Activated B cell treated with CpG ODN at 0.5 μM for 24 hours (primary cell): ENCODE measurements around the gene CSNK1G1. TPM values are rescaled to one million over a fixed set of nuclear protein-coding genes. Genes with fewer than 3 reads are reported as not detected.
"Not testable (repeated sequence)": the region's sequence is repeated elsewhere in the genome, so short reads cannot be mapped to it uniquely, and the experiment has no call there.

ENCODE experiments used
- ATAC-seq: fragments of 200-7000 bp; cut with Tn5 transposase; one replicate; pipeline ENCODE4 v1.10.0; 2021; ENCODE audit warnings: low read depth, mild to moderate bottlenecking, moderate library complexity
- CTCF ChIA-PET: fragments of 350-600 bp; sonication (Branson Sonifier 250); formaldehyde crosslinking; loops from one replicate; lab custom pipeline; 2021; ENCODE audit warnings: antibody characterized with exemption; lab: Charles Lee
- POLR2A ChIA-PET: fragments of 350-600 bp; sonication (Branson Sonifier 250); formaldehyde crosslinking; loops from one replicate; lab custom pipeline; 2021; ENCODE audit warnings: antibody characterized with exemption; lab: Charles Lee
- DNase-seq: peaks from one replicate; pipeline ENCODE4 v3.0.0; 2022
- H3K27ac Mint-ChIP-seq: one replicate; pipeline ENCODE4 v1.8.0; 2020; ENCODE audit warnings: mixed read lengths
- H3K27me3 Mint-ChIP-seq: one replicate; pipeline ENCODE4 v1.8.0; 2021; ENCODE audit warnings: mixed read lengths
- H3K36me3 Mint-ChIP-seq: one replicate; pipeline ENCODE4 v1.8.0; 2021; ENCODE audit warnings: low read depth, mixed read lengths
- H3K4me1 Mint-ChIP-seq: one replicate; pipeline ENCODE4 v1.8.0; 2021; ENCODE audit warnings: mixed read lengths
- H3K4me3 Mint-ChIP-seq: one replicate; pipeline ENCODE4 v1.8.0; 2020; ENCODE audit warnings: mild to moderate bottlenecking, mixed read lengths
- H3K9me3 Mint-ChIP-seq: one replicate; pipeline ENCODE4 v1.8.0; 2020; ENCODE audit warnings: mixed read lengths
- intact Hi-C: fragments of 100-400 bp; cut with micrococcal nuclease; formaldehyde crosslinking; loops from one replicate; pipeline ENCODE4 v1.15.1; 2024
- total RNA-seq: library from RNA; stranded (reverse); gene quantifications from 2 replicates; pipeline ENCODE4 v1.2.3, GENCODE V29; 2022
- TF ChIP-seq, protein P1 (sequence below): fragments of 200-600 bp; IDR thresholded peaks from one replicate; pipeline ENCODE4 v1.8.0; 2022; ENCODE audit warnings: antibody characterized with exemption, mild to moderate bottlenecking

The CSNK1G1 gene
- total RNA-seq, 1 donor from 2014 or later, result 26.6 TPM

DNA sequence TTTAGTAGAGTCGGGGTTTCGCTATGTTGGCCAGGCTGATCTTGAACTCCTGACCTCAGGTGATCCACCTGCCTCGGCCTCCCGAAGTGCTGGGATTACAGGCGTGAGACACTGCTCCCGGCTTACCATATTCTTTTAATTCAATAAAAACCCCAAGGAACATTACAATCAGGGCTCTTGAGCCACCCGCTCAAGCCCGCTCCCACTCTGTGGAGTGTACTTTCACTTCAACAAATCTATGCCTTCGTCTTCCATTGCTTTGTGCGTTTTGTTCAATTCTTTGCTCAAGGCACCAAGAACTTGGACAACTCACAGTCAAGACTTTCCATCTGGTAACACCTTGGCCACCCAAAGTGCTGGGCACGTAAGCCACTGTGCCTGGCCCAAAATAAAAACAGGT, 130.2 kb downstream of the CSNK1G1 start:
- POLR2A ChIA-PET, result no interaction called here
- H3K27me3 Mint-ChIP-seq, result no peaks in the 10 kb centered on the region
- no peak overlapping the region for H3K4me3 Mint-ChIP-seq
- peaks cover 5% of the 10 kb centered on the region for H3K9me3 Mint-ChIP-seq
- intact Hi-C loops, result no loop called here
- TF ChIP-seq, protein P1, sequence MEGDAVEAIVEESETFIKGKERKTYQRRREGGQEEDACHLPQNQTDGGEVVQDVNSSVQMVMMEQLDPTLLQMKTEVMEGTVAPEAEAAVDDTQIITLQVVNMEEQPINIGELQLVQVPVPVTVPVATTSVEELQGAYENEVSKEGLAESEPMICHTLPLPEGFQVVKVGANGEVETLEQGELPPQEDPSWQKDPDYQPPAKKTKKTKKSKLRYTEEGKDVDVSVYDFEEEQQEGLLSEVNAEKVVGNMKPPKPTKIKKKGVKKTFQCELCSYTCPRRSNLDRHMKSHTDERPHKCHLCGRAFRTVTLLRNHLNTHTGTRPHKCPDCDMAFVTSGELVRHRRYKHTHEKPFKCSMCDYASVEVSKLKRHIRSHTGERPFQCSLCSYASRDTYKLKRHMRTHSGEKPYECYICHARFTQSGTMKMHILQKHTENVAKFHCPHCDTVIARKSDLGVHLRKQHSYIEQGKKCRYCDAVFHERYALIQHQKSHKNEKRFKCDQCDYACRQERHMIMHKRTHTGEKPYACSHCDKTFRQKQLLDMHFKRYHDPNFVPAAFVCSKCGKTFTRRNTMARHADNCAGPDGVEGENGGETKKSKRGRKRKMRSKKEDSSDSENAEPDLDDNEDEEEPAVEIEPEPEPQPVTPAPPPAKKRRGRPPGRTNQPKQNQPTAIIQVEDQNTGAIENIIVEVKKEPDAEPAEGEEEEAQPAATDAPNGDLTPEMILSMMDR, result no peak
- peaks cover 21% of the 10 kb centered on the region for H3K36me3 Mint-ChIP-seq
- H3K27ac Mint-ChIP-seq, result no peak overlapping the region
- H3K4me1 Mint-ChIP-seq, result no peaks in the 10 kb centered on the region
- ATAC-seq (no peak), DNase-seq (no peak)
- CTCF ChIA-PET, result no interaction called here

DNA sequence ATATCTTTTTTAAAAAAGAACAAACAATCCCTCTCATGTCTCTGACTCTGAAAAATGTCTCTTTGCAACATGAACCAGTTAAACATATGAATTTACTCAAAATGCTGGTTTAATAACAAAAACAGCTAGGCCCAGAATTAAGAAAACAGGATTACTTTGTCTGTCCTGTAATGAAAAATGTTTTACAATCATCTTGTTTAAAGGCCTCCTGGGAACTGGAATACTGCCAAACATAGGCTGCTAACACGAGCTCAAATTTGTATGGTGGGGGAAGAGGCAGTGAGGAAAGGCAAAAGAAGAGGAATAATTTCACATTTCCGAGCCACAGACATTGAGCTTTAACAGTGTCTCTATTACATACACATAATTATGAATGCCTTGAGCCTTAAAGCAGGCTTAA, 131.5 kb downstream of the CSNK1G1 start:
- Mint-ChIP-seq H3K27ac (no peak overlapping the region), H3K27me3 (no peaks in the 10 kb centered on the region), H3K4me3 (no peak overlapping the region), H3K9me3 (peaks cover 5% of the 10 kb centered on the region), H3K36me3 (peaks cover 21% of the 10 kb centered on the region), H3K4me1 (no peaks in the 10 kb centered on the region)
- ATAC-seq (no peak), DNase-seq (no peak)
- CTCF ChIA-PET, result no interaction called here
- intact Hi-C loops, result no loop called here
- TF ChIP-seq, protein P1, result no peak
- POLR2A ChIA-PET, result no interaction called here

DNA sequence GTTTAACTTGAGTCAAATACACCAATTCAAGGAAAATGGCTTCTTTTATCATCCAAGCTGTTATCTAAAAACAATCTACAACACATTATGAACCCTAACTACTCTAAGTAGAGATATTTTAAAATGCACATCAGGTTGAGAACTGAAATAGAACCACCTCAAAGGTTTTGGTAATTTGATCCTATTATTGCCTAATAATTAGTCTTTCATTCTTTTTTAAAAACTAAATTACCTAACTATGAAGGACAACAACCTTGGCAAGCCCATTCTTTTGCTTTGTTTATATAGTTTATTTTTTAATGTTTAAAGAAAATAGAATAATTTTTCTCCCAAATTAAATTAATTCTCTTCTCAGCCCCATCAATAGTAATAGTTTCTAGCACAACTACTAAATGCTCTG, 132.1 kb downstream of the CSNK1G1 start:
- H3K9me3 Mint-ChIP-seq, result peaks cover 5% of the 10 kb centered on the region
- POLR2A ChIA-PET, result no interaction called here
- H3K27ac Mint-ChIP-seq, result no peak overlapping the region

DNA sequence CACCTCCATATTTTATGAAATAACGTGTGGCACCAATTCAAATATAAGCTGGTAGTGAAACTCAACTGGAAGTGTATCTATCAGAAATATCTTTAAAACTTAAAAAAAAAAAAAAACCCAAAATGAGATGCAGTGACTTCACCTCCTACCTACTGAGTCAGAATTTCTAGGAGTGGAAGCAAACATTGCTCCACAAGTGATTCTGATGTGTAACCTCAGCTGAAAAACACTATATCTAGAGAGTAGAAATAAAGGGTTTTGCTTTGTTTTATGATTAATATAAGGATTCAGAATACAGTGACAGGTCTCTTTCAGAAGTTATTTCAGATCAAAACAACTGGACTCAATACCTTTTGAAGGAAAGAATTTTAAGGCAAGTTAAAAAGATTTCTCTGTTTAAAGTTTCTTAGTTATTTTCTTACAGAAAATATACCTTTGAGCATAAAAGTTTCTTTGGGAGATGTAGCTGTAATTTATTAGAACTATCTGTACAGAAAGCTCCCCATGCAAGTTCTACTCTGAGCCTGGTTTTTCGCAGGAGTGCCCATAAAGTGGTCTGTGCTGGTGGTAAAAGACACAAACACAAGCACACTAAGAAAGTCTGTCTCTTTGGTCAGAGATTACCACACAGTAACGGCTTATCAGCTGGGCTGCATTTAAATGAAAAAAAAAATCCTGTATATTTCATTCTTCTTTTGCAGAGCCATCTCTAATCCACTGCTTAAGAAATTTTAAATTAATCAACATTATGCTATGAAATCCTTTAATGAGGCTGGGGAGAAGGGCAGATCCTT, 133.2 kb downstream of the CSNK1G1 start:
- H3K27ac Mint-ChIP-seq, result no peak overlapping the region
- POLR2A ChIA-PET, result interaction anchor here (1.4 kb wide), 1 partner anchor 165 kb away, joined by 4 read pairs; the partner anchor contains the start of gene TRIP4
- no peak for ATAC-seq

More for the DNA sequence above, 132.1 kb downstream of the CSNK1G1 start:
- peaks cover 21% of the 10 kb centered on the region for H3K36me3 Mint-ChIP-seq
- H3K4me1 Mint-ChIP-seq, result no peaks in the 10 kb centered on the region
- H3K4me3 Mint-ChIP-seq, result no peak overlapping the region
- intact Hi-C loops, result no loop called here
- CTCF ChIA-PET, result no interaction called here
- H3K27me3 Mint-ChIP-seq, result no peaks in the 10 kb centered on the region
- TF ChIP-seq, protein P1, result no peak
- no peak for ATAC-seq
- DNase-seq, result no peak

DNA sequence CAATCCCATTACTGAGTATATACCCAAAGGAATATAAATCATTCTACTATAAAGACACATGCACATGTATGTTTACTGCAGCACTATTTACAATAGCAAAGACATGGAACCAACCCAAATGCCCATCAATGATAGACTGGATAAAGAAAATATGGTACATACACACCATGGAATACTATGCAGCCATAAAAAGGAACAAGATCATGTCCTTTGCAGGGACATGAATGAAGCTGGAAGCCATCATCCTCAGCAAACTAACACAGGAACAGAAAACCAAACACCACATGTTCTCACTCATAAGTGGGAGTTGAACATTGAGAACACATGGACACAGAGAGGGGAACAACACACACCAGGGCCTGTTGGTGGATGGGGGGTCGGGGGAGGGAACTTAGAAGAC, 134.1 kb downstream of the CSNK1G1 start:
- POLR2A ChIA-PET, result interaction anchor here (1.4 kb wide), 1 partner anchor 166 kb away, joined by 4 read pairs; the partner anchor contains the start of gene TRIP4
- H3K4me1 Mint-ChIP-seq, ATAC-seq, intact Hi-C loops, H3K27me3 Mint-ChIP-seq, CTCF ChIA-PET, H3K27ac Mint-ChIP-seq, H3K4me3 Mint-ChIP-seq, DNase-seq, H3K9me3 Mint-ChIP-seq: not testable (repeated sequence)
- peaks cover 19% of the 10 kb centered on the region for H3K36me3 Mint-ChIP-seq

More for the DNA sequence above, 133.2 kb downstream of the CSNK1G1 start:
- DNase-seq, result no peak
- Mint-ChIP-seq H3K9me3 (peaks cover 5% of the 10 kb centered on the region), H3K36me3 (peaks cover 21% of the 10 kb centered on the region), H3K4me3 (no peak overlapping the region), H3K4me1 (no peaks in the 10 kb centered on the region), H3K27me3 (no peaks in the 10 kb centered on the region)
- CTCF ChIA-PET, result no interaction called here
- intact Hi-C loops, result no loop called here
- TF ChIP-seq, protein P1, result no peak

DNA sequence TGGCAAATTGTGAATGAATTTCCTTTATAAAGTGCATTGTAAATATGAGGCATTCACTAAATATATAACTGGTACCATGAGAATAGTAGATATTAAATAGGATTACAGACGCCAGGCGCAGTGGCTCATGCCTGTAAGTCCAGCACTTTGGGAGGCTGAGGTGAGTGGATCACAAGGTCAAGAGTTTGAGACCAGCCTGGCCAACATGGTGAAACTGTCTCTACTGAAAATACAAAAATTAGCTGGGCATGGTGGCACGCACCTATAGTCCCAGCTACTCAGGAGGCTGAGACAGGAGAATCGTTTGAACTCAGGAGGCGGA, 138.6 kb downstream of the CSNK1G1 start:
- H3K4me3 Mint-ChIP-seq, H3K27me3 Mint-ChIP-seq, CTCF ChIA-PET, POLR2A ChIA-PET, H3K4me1 Mint-ChIP-seq, intact Hi-C loops, H3K9me3 Mint-ChIP-seq, H3K27ac Mint-ChIP-seq, ATAC-seq, DNase-seq: not testable (repeated sequence)
- H3K36me3 Mint-ChIP-seq, result peaks cover 35% of the 10 kb centered on the region
